GM19452 (cell line): Measurements from ENCODE around the gene TPO.
"Not testable (repeated sequence)": the region's sequence is repeated elsewhere in the genome, so short reads cannot be mapped to it uniquely, and the experiment has no call there.

Experiments
- ATAC-seq: cut with Tn5 transposase; IDR thresholded peaks from one replicate; pipeline ENCODE4 v1.9.1; 2021; ENCODE audit not compliant: unreplicated experiment

The TPO gene

DNA sequence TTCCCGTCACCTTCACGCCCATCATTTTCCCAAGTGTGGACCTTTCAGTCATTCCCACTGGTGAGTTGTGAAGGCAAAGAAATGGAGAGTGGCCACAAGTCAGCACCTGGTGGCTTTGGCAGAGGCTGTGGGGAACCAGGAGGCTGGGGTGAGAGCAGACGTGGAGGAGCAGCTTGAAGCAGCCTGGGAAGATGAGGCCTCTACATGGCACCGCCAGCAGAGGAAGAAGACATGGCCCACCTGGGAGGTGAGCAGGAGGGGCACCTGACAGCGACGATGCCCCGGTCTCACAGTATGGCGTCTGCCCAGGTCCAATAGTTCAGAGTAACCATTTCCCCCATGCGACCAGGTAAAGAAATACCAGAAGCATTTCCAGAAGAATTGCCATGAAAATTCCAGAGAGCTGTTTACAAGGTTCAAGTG, 69.0 kb downstream of the TPO start:
- ATAC-seq: no peak

DNA sequence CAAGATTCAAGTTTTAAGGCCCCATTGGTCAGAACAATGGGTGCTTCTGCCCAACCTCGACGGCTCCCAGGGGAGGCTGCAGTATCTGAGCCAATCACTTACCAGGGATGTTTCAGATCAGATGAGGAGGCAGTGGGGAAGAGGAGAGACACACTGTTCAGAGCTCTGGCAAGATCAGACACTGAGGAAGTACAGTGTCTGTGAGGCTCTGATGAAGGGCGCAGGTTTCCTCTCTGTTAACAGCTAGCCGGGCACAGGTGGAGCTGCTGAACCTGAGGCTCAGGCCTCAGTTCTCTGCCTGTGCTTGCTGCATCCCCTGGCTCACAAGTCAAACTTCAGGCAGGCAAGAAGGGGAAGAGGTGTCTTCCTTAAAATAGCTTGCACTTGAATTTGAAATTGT, 69.7 kb downstream of the TPO start:
- ATAC-seq: no peak

GRCh38 chr2:1483551-1483950, 70.3 kb downstream of the TPO start:
- ATAC-seq: no peak

GRCh38 chr2:1484131-1484884, 71.0 kb downstream of the TPO start:
- no peak for ATAC-seq

DNA sequence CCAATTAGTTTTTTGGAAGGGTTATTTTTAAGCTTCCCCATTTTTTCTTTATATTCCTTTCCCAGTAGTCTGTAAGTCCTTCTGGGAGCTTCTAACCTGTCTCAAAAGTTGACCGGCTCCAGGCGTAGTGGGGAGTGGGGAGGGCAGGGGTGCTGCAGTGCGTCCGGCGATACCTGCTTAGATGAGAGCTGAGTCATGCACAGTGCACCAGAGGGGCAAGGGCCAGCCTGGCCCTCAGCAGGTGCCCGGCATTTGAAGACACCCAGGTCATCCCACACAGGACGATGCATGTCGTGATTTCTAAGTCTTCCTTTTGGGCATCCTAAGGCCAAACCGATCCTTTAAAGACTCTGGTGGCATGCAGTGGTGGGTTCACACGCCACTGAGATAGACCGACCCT, 73.4 kb downstream of the TPO start:
- no peak for ATAC-seq

DNA sequence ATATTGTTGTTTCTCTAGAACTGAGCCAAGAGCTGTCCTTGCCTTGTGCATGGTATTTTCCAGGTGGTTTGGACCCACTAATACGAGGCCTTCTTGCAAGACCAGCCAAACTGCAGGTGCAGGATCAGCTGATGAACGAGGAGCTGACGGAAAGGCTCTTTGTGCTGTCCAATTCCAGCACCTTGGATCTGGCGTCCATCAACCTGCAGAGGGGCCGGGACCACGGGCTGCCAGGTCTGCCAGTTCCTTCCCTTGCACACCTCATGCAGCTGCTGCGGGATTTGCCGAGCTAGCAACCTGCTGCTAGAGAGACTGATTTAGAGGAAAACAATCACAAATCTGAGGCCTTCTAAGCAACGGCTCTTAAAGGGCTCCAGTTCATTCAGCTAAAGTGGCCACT, 74.5 kb downstream of the TPO start:
- ATAC-seq: no peak

GRCh38 chr2:1488181-1488671, 75.0 kb downstream of the TPO start:
- no peak for ATAC-seq

- ATAC-seq: no peak
These were observed 75.6 kb downstream of the TPO start for GRCh38 chr2:1488851-1489250.

DNA sequence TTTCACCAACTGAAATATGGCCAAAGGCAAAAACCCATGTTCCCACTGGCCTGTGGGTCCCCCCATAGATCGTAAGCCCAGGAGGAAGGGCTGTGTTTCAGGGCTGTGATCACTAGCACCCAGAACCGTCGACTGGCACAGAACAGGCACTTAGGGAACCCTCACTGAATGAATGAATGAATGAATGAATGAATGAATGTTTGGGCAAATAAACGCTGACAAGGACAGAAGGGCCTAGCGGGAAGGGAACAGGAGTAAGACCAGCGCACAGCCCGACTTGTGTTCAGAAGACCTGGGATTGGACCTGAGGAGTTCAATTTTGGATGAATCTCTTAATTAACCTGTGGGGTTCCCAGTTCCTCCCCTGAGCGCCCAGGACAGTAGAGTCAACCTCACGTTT, 76.2 kb downstream of the TPO start:
- ATAC-seq: no peak

DNA sequence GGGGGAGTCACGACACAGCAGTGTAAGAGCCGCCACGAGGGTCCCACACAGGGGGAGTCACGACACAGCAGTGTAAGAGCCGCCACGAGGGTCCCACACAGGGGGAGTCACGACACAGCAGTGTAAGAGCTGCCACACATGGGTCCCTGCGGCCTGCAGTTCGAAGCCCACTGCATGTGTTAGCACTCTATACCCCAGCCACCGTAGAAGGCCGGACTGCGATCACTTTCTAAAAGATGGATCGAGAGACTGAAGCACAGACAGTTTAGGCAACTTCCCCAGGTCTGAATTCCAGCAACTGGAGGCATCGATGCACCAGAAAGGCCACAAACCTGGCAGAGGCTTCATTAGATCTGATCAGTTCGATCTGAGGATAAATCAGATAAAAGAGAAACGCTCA, 77.1 kb downstream of the TPO start:
- ATAC-seq: not testable (repeated sequence)

DNA sequence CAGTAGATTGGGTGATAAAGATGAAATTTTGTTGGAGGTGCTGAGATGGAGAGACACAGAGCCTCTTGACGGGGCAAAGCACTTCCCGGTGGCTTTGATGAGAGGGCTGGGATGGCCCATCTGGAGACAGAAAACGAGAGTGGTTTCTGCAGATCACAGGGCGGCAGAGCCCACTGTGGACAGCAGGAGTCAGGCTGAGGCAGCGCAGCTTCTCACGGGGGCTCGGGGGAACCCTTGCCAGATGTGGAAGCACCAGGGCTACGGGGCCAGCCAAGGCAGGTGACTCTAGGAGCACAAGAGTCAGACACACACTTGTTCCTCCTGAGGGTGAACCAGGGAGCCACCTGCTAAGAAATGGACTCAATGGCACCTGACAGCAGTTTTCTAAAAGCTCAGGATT, 78.5 kb downstream of the TPO start:
- ATAC-seq: no peak

GRCh38 chr2:1492231-1492630, 79.0 kb downstream of the TPO start:
- ATAC-seq: not testable (repeated sequence)

GRCh38 chr2:1492711-1493430, 79.6 kb downstream of the TPO start:
- ATAC-seq: no peak

- no peak for ATAC-seq
These were observed 80.3 kb downstream of the TPO start for GRCh38 chr2:1493431-1494126.

DNA sequence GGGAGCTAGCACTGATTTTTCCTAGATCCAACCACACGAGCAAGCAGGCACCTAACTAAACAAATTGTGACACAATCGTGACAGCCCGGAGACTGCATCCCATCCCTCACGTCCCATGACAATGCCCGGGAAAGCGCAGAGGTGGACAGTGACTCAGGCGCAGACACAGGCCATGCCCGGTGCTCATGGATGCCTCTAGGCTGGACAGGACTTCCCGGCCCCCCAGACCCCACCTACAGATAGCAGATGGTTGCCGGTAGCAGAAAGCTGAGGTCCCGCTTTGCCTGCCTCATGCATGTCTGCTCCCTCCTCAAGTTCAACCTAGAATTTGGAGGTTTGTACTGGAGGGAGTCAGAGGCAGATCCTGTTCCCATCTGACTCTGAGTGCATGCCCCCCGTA, 81.0 kb downstream of the TPO start:
- ATAC-seq: no peak

- no peak for ATAC-seq
These were observed 81.6 kb downstream of the TPO start for GRCh38 chr2:1494906-1495305.

GRCh38 chr2:1495676-1496358, 82.6 kb downstream of the TPO start:
- ATAC-seq: no peak

GRCh38 chr2:1496359-1496821, 83.1 kb downstream of the TPO start:
- no peak for ATAC-seq

GRCh38 chr2:1497122-1497611, 83.9 kb downstream of the TPO start:
- ATAC-seq: no peak

- ATAC-seq: no peak
These were observed 84.9 kb downstream of the TPO start for GRCh38 chr2:1498176-1498575.
